Measurements from ENCODE around the gene MYH6. TPM values are rescaled to one million over a fixed set of nuclear protein-coding genes. Genes with fewer than 3 reads are reported as not detected.

Gene MYH6
- total RNA-seq, 1 experiment from 2014 or later, result not detected

Small RNAs within 50 kb of the gene (small RNA-seq; reads per million reads assigned to genes)
- gene MIR208A (not detected), gene MIR208B (not detected)

Other genes starting within 250 kb of the MYH6 start
- 0.03 and 0.23 TPM in 2 replicates for gene SLC7A8, start 224.6 kb downstream of the MYH6 start, total RNA-seq (2014; rRNA removed; shearing (Covaris generic))
- not detected in 2 replicates for gene RNF212B, start 170.3 kb downstream of the MYH6 start, total RNA-seq (2014; rRNA removed; shearing (Covaris generic))
- gene HOMEZ, start 122.1 kb downstream of the MYH6 start, total RNA-seq (2014; rRNA removed; shearing (Covaris generic)), result 4.3 and 7.9 TPM in 2 replicates
- 2.7 and 4.3 TPM in 2 replicates for gene PPP1R3E, start 105.4 kb downstream of the MYH6 start, total RNA-seq (2014; rRNA removed; shearing (Covaris generic))
- gene BCL2L2, start 101.4 kb downstream of the MYH6 start, total RNA-seq (2014; rRNA removed; shearing (Covaris generic)), result 14.6 and 20.3 TPM in 2 replicates
- gene PABPN1, start 86.8 kb downstream of the MYH6 start, total RNA-seq (2014; rRNA removed; shearing (Covaris generic)), result 63.4 and 72.1 TPM in 2 replicates
- gene SLC22A17, start 55.4 kb downstream of the MYH6 start, total RNA-seq (2014; rRNA removed; shearing (Covaris generic)), result not detected in 2 replicates
- gene EFS, start 43.1 kb downstream of the MYH6 start, total RNA-seq (2014; rRNA removed; shearing (Covaris generic)), result not detected in 2 replicates
- gene IL25, start 35.5 kb downstream of the MYH6 start, total RNA-seq (2014; rRNA removed; shearing (Covaris generic)), result not detected in 2 replicates
- gene CMTM5, start 31.2 kb downstream of the MYH6 start, total RNA-seq (2014; rRNA removed; shearing (Covaris generic)), result not detected in 2 replicates
- not detected in 2 replicates for gene MYH7, start 27.4 kb upstream of the MYH6 start, total RNA-seq (2014; rRNA removed; shearing (Covaris generic))
- 14.6 and 28.3 TPM in 2 replicates for gene NGDN, start 61.4 kb upstream of the MYH6 start, total RNA-seq (2014; rRNA removed; shearing (Covaris generic))
- 0.58 TPM in 1 of 2 replicates, not detected in the other for gene ZFHX2, start 143.5 kb upstream of the MYH6 start, total RNA-seq (2014; rRNA removed; shearing (Covaris generic))
- gene THTPA, start 148.0 kb upstream of the MYH6 start, total RNA-seq (2014; rRNA removed; shearing (Covaris generic)), result 13.5 and 30.0 TPM in 2 replicates
- 67.6 and 77.9 TPM in 2 replicates for gene AP1G2, start 159.5 kb upstream of the MYH6 start, total RNA-seq (2014; rRNA removed; shearing (Covaris generic))
- not detected in 2 replicates for gene JPH4, start 170.5 kb upstream of the MYH6 start, total RNA-seq (2014; rRNA removed; shearing (Covaris generic))
- gene DHRS2, start 228.1 kb upstream of the MYH6 start, total RNA-seq (2014; rRNA removed; shearing (Covaris generic)), result 14.0 and 14.7 TPM in 2 replicates

All from HT-29 (cell line).